Activated naive CD4-positive, alpha-beta T cell treated with Interleukin-2 at 50 U/mL for 16 hours (primary cell): ENCODE data around the gene GC.
"Not testable (repeated sequence)": the region's sequence is repeated elsewhere in the genome, so short reads cannot be mapped to it uniquely, and the experiment has no call there.

ENCODE experiments used
- DNase-seq: peaks from one replicate; pipeline ENCODE4 v3.0.0-alpha.2; 2020

The GC gene

GRCh38 chr4:71765821-71766383 is 18.0 kb downstream of the GC start:
- no peak for DNase-seq

GRCh38 chr4:71765350-71765749 is 18.5 kb downstream of the GC start:
- no peak for DNase-seq

GRCh38 chr4:71752383-71753042 is 31.4 kb downstream of the GC start:
- no peak for DNase-seq

- no peak for DNase-seq
These were observed 34.8 kb downstream of the GC start for GRCh38 chr4:71749008-71749594.

- no peak for DNase-seq
These were observed 37.5 kb downstream of the GC start for GRCh38 chr4:71746379-71746778.

GRCh38 chr4:71738782-71739181 is 45.1 kb downstream of the GC start:
- DNase-seq = not testable (repeated sequence)

- DNase-seq = no peak
These were observed 51.2 kb downstream of the GC start for GRCh38 chr4:71732706-71733105.

GRCh38 chr4:71732066-71732465 is 51.8 kb downstream of the GC start:
- DNase-seq = no peak

GRCh38 chr4:71729856-71730255 is 54.0 kb downstream of the GC start:
- DNase-seq = no peak

GRCh38 chr4:71713611-71714203 is 70.2 kb downstream of the GC start:
- no peak for DNase-seq

- no peak for DNase-seq
These were observed 71.9 kb downstream of the GC start for GRCh38 chr4:71711985-71712348.

GRCh38 chr4:71711044-71711984 is 72.6 kb downstream of the GC start:
- DNase-seq = no peak

GRCh38 chr4:71709961-71710360 is 73.9 kb downstream of the GC start:
- no peak for DNase-seq

- no peak for DNase-seq
These were observed 85.7 kb downstream of the GC start for GRCh38 chr4:71698141-71698540.

GRCh38 chr4:71697031-71697430 is 86.8 kb downstream of the GC start:
- no peak for DNase-seq

GRCh38 chr4:71694961-71695360 is 88.9 kb downstream of the GC start:
- DNase-seq = no peak

- DNase-seq = no peak
These were observed 90.9 kb downstream of the GC start for GRCh38 chr4:71692963-71693362.

- DNase-seq = no peak
These were observed 91.7 kb downstream of the GC start for GRCh38 chr4:71692198-71692597.
